HG03097 (cell line): ENCODE measurements around the gene STEEP1.

Source experiments
- ATAC-seq: cut with Tn5 transposase; IDR thresholded peaks from one replicate; pipeline ENCODE4 v1.9.1; 2021; ENCODE audit not compliant: unreplicated experiment, low FRiP score

STEEP1 gene

DNA sequence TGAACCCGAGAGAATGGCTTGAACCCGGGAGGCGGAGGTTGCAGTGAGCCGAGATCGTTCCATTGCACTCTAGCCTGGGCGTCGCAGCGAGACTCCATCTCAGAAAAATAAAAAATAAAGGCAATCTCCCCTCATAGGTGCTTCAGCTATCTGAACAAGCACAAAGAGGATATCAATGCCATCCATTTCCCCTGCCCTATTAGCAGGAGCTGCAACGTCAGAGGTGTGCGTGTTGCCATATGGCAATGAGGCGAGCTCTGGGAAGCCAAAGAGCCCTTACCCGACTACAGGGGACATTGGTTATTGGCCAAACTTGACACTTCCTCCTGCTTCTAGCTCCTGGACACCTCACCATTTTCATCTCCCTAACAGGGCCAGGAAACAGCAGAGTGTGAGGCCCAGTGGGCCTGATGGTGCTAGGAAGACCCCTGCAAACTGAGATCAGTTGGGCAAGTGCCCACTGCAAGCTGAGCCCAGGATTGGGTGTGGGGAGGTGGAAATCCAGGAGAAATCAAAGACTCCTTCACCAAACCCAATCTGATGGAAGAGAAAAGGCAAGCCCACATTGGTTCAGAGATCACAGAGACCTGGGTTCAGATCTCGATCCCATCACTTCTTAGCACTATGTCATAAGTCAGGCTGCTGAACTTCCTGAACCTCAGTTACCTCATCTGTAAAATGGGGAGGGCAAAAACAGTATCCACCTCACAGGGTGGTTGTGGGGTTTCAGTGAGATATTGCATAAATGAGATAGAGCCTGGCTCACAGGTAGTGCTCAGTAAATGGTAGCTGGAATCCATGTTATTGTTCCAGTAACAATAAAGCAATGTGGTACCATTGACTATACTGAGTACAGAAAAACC is 75.8 kb downstream of the STEEP1 start:
- no peak for ATAC-seq

DNA sequence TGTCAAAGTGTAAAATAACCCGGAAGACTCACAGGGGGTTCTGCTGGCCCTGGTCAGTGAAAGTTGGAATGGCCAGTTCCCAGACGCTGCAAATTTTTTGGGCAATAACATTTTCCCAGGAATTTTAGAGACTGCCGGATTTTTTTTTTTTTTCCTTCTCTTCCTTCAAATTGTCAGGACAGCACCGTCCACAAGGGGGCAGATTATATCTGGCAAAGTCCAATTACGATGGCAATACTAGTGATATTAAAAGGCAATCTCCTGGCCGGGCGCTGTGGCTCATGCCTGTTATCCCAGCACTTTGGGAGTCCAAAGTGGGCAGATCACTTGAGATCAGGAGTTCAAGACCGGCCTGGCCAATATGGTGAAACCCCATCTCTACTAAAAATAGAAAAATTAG is 76.5 kb downstream of the STEEP1 start:
- no peak for ATAC-seq
